ENCODE results near the gene PRRT1B. TPM values are rescaled to one million over a fixed set of nuclear protein-coding genes. Genes with fewer than 3 reads are reported as not detected.

The PRRT1B gene
- polyA plus RNA-seq, 2 of the 4 experiments (the other 2 are of a cell fraction) = 0.79 to 0.80 TPM

DNA sequence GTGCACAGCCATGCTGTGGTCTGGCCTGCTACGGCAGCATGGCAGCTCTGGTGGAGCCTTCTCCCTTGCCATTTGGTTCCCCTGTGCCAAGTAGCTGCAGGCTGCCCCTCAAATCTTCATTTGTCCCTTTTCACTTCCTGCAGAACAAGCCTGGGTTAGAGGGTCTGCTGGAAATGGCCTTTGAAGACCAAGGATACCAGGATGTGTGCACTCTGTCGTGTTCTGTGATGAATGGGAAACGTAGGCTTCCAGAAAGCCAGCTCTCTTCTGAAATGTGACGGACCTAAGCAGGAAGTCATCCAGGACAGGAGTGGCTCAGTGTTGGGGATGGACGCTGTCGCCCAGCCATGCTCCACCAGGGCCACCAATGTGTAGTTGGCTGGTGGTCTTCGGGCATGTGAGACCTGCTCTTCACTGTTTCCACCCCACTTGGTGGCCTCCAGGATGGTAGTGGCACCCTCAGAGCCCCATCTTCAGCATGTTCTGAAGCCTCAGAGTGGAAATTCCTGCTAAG, 46.0 kb upstream of the PRRT1B start (continued):
- TF ChIP-seq NFE2L2 (conservative IDR thresholded peaks at IDR 0.05; ENCODE audit: low read length) = no peak
- TF ChIP-seq HOXB5 (CRISPR knock-in tag; IDR thresholded peaks at IDR 0.05) = no peak
- TF ChIP-seq ZC3H11A (IDR thresholded peaks at IDR 0.05) = no peak

DNA sequence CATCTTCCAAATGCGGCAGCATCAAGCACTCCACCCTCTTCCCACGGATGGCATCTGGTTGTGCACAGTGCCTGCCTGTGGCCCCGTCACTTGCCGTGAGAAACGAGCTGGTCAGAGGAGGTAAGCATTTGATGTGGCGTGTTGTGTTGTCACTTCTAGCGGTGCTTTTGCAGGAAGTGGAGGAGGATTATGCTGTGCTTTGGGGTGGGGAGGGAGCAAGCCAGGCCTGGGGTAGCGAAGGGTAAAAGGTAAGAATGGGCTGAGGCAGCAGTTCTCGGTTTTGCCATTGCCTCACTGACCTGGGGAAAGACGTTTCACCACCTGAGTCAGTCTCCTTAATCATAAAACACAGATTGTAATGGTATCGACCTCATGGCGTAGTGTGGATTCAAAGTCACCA, 44.9 kb upstream of the PRRT1B start:
- H3K9me3 ChIP-seq = no peaks in the 10 kb centered on the region
- ATAC-seq = no peak
- H3K4me1 ChIP-seq = peaks cover 10% of the 10 kb centered on the region; the same call in 2 of the 3 replicates
- POLR2A ChIA-PET = no interaction called here
- no peak for DNase-seq (ENCODE audit: low read depth in 1 of 2, low spot score in 1 of 2)
- H3K4me2 ChIP-seq = no peak overlapping the region
- no peak for TF ChIP-seq JUNB (IDR thresholded peaks at IDR 0.05)
- TF ChIP-seq EHMT2 (IDR thresholded peaks at IDR 0.05; ENCODE audit: low read depth) = no peak
- no peak for TF ChIP-seq HOXB13 (CRISPR knock-in tag; IDR thresholded peaks at IDR 0.05; ENCODE audit: low read depth)
- peak; percentile 57 for TF ChIP-seq MAFK (IDR thresholded peaks at IDR 0.05; ENCODE audit: partially characterized antibody)
- no peak for TF ChIP-seq PHF8 (IDR thresholded peaks at IDR 0.05; ENCODE audit: borderline replicate concordance, low read depth)
- no peak for TF ChIP-seq RCOR1 (IDR thresholded peaks at IDR 0.05; ENCODE audit: low read depth, low read length)
- TF ChIP-seq RFX5 (IDR thresholded peaks at IDR 0.05) = no peak
- H3K27ac ChIP-seq = no peak overlapping the region
- 84% methylated on average over 12 of the region's 12 CpGs for WGBS (ENCODE audit: missing lambda C conversion rate)
- H3K4me3 ChIP-seq = no peak overlapping the region
- CTCF ChIA-PET = interaction anchor here (0.9 to 2.0 kb wide), 8 partner anchors 13 to 246 kb away, joined by 3 to 7 read pairs (median 3); partner anchors contain the start of gene RAPGEF1
- FAIRE-seq = no peak

DNA sequence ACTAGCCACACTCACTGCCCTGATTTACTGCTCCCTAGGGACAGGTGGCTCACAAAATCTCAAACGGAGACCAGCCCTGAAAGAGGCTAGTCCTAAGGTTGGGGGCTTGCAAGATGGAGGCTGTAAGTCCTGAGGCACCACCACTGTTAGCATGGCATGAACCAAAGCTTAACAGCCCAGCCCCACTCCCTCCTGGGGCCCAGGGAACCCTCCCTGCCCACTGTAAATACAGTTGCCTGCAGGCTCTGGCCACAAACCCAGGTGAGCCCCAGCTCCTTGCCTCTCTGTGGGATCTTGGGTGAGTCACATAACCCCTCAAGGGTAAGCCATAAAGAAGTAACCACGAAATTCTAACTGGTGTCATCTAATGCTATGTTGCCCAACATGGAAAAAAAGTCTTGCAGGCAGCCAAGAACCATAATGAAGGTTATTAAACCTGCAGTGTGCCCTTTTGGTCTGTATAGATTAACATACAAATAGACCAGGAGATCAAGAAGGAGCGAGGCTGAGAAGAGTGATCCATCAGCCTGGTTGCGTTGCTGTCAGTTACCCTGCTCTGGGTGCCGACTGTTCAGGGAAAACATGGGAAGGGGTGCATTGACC, 44.3 kb upstream of the PRRT1B start:
- no peak overlapping the region for H3K4me2 ChIP-seq
- ATAC-seq (peak in 1 of 2 experiments; percentile 6; a peak in 1 of 6 replicates), DNase-seq (ENCODE audit: low read depth in 1 of 2, low spot score in 1 of 2) (no peak), FAIRE-seq (no peak)
- 54% methylated on average over 5 of the region's 5 CpGs for WGBS (ENCODE audit: missing lambda C conversion rate)
- H3K9me3 ChIP-seq = no peaks in the 10 kb centered on the region
- ChIA-PET POLR2A (no interaction called here), CTCF (interaction anchor here (0.9 to 2.0 kb wide), 7 partner anchors 13 to 240 kb away, joined by 3 to 7 read pairs (median 3); partner anchors contain the start of gene RAPGEF1)
- H3K4me3 ChIP-seq = no peak overlapping the region
- TF ChIP-seq RARB (CRISPR knock-in tag; IDR thresholded peaks at IDR 0.05) (0 out of 2 replicates have a peak, but pooled peaks have one; percentile 33), SREBF2 (IDR thresholded peaks at IDR 0.05) (no peak), GATA3 (IDR thresholded peaks at IDR 0.05; ENCODE audit: borderline replicate concordance) (0 out of 2 replicates have a peak, but pooled peaks have one; percentile 12), TP53 (CRISPR knock-in tag; IDR thresholded peaks at IDR 0.05) (peak; percentile 18; the same call in 1 of the 2 replicates), RNF2 (IDR thresholded peaks at IDR 0.05; ENCODE audit: borderline replicate concordance, low read depth) (no peak)
- TF ChIP-seq, protein P1, sequence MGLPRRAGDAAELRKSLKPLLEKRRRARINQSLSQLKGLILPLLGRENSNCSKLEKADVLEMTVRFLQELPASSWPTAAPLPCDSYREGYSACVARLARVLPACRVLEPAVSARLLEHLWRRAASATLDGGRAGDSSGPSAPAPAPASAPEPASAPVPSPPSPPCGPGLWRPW (IDR thresholded peaks at IDR 0.05) = no peak
- H3K27ac ChIP-seq = no peak overlapping the region
- H3K4me1 ChIP-seq = peaks cover 10% of the 10 kb centered on the region; the same call in 2 of the 3 replicates

DNA sequence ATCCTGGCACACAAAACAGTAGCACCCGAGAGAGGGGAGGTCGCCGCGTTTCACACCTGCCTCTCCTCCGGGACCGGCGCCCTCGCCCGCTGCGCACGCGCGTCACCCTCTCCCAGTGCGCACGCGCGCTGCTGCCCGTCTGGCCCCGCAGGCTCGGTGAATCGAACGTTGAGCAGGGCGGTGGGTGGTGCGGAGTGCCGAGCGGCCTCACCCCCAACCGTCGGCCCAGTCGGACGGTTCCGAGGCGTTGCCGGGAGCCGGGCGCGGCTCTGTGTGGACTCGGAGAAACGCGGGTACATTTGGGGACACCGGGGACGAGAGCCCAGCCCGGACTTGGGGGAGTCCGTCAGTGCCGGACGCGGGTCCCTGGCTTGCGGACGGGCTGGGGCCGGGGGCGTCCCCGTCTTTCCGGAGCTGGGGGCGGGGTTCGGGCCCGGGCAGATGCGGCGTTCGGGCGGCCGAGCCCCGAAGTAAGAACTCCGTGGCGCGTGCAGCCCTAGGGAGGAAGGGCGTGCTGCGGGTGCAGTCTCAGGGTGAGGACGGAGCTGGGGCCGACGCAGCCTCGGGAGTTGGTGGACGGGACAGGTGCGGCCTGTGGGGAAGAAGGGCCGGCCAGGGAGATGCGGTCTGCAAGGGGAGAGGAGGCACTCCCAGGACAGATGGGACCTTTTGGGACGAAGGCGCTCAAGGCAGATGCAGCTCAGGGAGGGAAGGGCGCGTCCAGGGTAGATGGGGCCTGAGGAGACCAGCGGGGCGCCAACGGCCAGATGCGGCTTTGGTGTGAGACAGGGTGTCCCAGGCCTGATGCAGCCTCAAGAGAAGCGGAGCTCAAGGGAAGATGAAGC, 42.3 kb upstream of the PRRT1B start, which contains the start of gene POMT1:
POMT1 (plus strand) TSS at position 138 of the 845 bp plus-strand sequence. CDS start 1,301 bp downstream, outside the sequence.
- FAIRE-seq (no peak), ATAC-seq (peak; percentile 80 to 88), DNase-seq (ENCODE audit: low read depth in 1 of 2, low spot score in 1 of 2) (peak; percentile 80 to 90)
- Histone ChIP-seq H3K9me3 (no peaks in the 10 kb centered on the region), H3K27ac (peak within 1 kb of the TSS; percentile 81 to 94), H3K4me2 (peak within 1 kb of the TSS; percentile 81), H3K4me1 (peaks cover 10% of the 10 kb centered on the region; the same call in 2 of the 3 replicates), H3K4me3 (peak within 1 kb of the TSS; percentile 68)
- WGBS (ENCODE audit: missing lambda C conversion rate) = 6% methylated on average over 39 of the region's 83 CpGs
- POLR2A ChIA-PET = no interaction called here
- CTCF ChIA-PET = interaction anchor here (0.6 to 2.0 kb wide), 8 partner anchors 13 to 246 kb away, joined by 3 to 7 read pairs (median 5); partner anchors contain the start of gene RAPGEF1
- TF ChIP-seq POLR2A (IDR thresholded peaks at IDR 0.05; ENCODE audit: low read length) (peak; percentile 84), ESRRA (IDR thresholded peaks at IDR 0.05; ENCODE audit: borderline replicate concordance, low read length) (no peak), POLR2AphosphoS2 (conservative IDR thresholded peaks at IDR 0.05; ENCODE audit: low read length) (no peak), ZNF302 (CRISPR knock-in tag; IDR thresholded peaks at IDR 0.05) (no peak), TP53 (CRISPR knock-in tag; IDR thresholded peaks at IDR 0.05) (no peak), HDAC2 (IDR thresholded peaks at IDR 0.05) (no peak), SREBF2 (IDR thresholded peaks at IDR 0.05) (no peak), TFCP2L1 (CRISPR knock-in tag; IDR thresholded peaks at IDR 0.05) (0 out of 2 replicates have a peak, but pooled peaks have one; percentile 27), NPAS2 (CRISPR knock-in tag; IDR thresholded peaks at IDR 0.05; ENCODE audit: borderline replicate concordance) (no peak), HOXB5 (CRISPR knock-in tag; IDR thresholded peaks at IDR 0.05) (no peak), FOSL2 (IDR thresholded peaks at IDR 0.05) (no peak), FOSL2 (CRISPR knock-in tag; IDR thresholded peaks at IDR 0.05) (no peak), RNF2 (IDR thresholded peaks at IDR 0.05; ENCODE audit: borderline replicate concordance, low read depth) (no peak), HEYL (CRISPR knock-in tag; IDR thresholded peaks at IDR 0.05) (no peak), PHF8 (IDR thresholded peaks at IDR 0.05; ENCODE audit: borderline replicate concordance, low read depth) (no peak), JUN (IDR thresholded peaks at IDR 0.05) (peak; percentile 38 to 70; a peak in 3 of 5 replicates)
- TF ChIP-seq, protein P2, sequence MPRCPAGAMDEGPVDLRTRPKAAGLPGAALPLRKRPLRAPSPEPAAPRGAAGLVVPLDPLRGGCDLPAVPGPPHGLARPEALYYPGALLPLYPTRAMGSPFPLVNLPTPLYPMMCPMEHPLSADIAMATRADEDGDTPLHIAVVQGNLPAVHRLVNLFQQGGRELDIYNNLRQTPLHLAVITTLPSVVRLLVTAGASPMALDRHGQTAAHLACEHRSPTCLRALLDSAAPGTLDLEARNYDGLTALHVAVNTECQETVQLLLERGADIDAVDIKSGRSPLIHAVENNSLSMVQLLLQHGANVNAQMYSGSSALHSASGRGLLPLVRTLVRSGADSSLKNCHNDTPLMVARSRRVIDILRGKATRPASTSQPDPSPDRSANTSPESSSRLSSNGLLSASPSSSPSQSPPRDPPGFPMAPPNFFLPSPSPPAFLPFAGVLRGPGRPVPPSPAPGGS (IDR thresholded peaks at IDR 0.05) = no peak
- TF ChIP-seq, protein P3, sequence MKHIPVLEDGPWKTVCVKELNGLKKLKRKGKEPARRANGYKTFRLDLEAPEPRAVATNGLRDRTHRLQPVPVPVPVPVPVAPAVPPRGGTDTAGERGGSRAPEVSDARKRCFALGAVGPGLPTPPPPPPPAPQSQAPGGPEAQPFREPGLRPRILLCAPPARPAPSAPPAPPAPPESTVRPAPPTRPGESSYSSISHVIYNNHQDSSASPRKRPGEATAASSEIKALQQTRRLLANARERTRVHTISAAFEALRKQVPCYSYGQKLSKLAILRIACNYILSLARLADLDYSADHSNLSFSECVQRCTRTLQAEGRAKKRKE (CRISPR knock-in tag; IDR thresholded peaks at IDR 0.05; ENCODE audit: low read depth) = no peak
